ENCODE measurements around the gene TFDP1.
"Not testable (repeated sequence)": the region's sequence is repeated elsewhere in the genome, so short reads cannot be mapped to it uniquely, and the experiment has no call there.

TFDP1 gene

GRCh38 chr13:113551081-113552000 is 33.2 kb upstream of the TFDP1 start:
- DNase-seq: no peak

- no peak for DNase-seq
Measured at GRCh38 chr13:113552079-113552478, 32.5 kb upstream of the TFDP1 start.

DNA sequence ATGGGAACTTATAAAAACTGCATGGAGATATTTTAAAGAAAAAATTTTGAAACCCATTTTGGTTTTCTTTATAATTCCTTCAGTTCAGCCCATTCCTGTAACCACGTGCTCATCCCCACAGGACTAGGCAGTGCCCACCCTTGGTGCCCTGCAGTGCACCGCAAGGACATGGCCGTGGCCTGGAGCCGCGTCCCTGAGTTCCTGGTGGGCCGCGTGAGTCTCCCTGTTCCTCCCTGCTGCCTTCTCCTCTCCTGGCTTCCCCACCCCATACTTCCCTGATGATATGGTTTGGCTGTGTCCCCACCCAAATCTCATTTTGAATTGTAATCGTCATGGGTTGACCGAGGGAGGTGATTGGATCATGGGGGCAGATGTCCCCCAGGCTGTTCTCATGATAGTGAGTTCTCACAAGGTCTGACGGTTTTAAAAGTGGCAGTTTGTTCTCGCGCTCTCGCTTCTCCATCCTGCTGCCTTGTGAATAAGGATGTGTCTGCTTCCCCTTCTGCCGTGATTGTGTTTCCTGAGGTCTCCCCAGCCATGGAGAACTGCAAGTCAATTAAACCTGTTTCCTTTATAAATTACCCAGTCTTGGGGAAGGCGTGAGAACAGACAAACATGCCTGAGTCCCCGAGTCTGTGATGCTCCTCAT is 31.6 kb upstream of the TFDP1 start:
- no peak for DNase-seq

- no peak for DNase-seq
Measured at GRCh38 chr13:113553511-113554332, 30.8 kb upstream of the TFDP1 start.

DNA sequence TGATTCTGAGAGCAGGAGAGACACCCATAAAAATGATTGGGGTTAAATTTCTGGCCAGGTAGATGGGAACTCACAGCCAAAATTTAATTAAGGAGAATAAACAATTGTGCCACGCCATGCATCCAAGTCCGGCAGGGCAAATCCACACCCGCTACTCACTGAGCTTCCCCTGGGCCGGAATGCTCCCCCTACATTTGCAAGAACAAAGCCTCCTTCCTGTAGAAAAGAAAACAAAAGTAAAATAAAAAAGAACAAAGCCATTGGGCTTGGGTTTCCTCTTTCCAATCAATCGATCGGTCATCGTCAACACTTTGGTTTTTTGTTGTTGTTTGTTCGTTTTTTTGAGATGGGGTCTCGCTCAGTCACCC is 30.2 kb upstream of the TFDP1 start:
- DNase-seq: no peak

DNA sequence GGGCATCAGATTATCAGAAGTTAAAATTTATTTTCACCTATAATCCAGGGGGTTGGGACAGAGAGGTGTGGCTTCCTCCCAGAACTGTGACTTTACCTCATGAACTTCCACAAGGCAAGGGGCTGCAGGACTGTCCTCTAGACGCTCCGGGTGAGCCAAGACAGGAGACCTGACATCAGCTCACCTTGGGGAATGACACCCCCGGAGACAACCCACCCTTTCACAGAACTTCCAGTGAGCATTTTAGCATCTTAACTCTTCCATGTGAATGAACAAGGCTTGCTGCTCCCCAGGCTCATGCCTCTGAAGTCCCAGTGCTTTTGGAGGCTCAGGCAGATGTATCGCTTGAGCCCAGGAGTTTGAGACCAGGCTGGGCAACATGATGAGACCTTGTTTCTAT is 29.4 kb upstream of the TFDP1 start:
- DNase-seq: no peak

DNA sequence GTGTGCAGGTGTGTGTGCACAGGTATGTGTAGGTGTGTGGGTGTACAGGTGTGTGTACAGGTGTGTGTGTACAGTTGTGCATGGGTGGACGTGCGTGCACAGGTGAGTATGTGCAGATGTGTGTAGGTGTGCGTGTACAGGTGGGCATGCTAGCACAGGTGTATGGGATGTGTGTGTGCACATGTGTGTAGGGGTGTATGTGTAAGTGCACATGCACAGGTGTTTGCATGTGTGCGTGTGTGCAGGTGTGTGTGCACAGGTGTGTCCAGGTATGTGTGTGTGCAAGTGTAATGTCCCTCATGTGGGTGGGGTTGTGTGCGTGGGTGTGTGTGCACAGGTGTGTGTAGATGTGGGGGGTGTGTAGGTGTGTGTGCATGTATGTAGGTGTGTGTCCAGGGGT is 27.5 kb upstream of the TFDP1 start:
- DNase-seq: no peak

DNA sequence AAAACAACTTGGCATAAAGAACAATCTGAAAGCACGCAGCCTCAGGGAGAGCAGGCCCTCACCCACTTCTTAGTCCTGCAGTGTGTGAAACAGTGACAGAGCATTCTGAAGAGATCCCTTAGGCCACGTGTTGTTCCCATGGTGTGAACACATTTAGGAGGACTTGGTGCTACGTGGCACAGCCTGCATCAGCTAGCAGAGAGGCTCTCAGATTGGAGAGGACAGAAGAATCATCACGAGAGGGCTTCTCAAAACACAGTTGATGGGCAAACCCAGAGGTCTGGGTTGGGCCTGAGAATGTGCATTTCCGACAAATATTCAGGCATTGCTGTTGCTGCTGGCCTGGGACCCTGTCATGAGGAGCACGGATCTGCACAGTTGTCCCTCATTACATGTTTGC is 26.1 kb upstream of the TFDP1 start:
- DNase-seq: no peak

- DNase-seq: no peak
Measured at GRCh38 chr13:113559061-113559460, 25.5 kb upstream of the TFDP1 start.

- no peak for DNase-seq
Measured at GRCh38 chr13:113559901-113560644, 24.5 kb upstream of the TFDP1 start.

GRCh38 chr13:113560645-113561416 is 23.7 kb upstream of the TFDP1 start:
- no peak for DNase-seq

- no peak for DNase-seq
Measured at GRCh38 chr13:113561417-113562084, 23.0 kb upstream of the TFDP1 start.

GRCh38 chr13:113562085-113562749 is 22.3 kb upstream of the TFDP1 start:
- DNase-seq: no peak

GRCh38 chr13:113562844-113563243 is 21.7 kb upstream of the TFDP1 start:
- DNase-seq: no peak

GRCh38 chr13:113563511-113563910 is 21.0 kb upstream of the TFDP1 start:
- DNase-seq: not testable (repeated sequence)

GRCh38 chr13:113564331-113565023 is 20.1 kb upstream of the TFDP1 start:
- no peak for DNase-seq

GRCh38 chr13:113565526-113566226 is 18.9 kb upstream of the TFDP1 start:
- no peak for DNase-seq

- no peak for DNase-seq
Measured at GRCh38 chr13:113566227-113566561, 18.4 kb upstream of the TFDP1 start.

- DNase-seq: no peak
Measured at GRCh38 chr13:113567681-113568080, 16.9 kb upstream of the TFDP1 start.

- DNase-seq: no peak
Measured at GRCh38 chr13:113573065-113573464, 11.5 kb upstream of the TFDP1 start.
